Measurements from ENCODE around the gene CBX1.

DNA sequence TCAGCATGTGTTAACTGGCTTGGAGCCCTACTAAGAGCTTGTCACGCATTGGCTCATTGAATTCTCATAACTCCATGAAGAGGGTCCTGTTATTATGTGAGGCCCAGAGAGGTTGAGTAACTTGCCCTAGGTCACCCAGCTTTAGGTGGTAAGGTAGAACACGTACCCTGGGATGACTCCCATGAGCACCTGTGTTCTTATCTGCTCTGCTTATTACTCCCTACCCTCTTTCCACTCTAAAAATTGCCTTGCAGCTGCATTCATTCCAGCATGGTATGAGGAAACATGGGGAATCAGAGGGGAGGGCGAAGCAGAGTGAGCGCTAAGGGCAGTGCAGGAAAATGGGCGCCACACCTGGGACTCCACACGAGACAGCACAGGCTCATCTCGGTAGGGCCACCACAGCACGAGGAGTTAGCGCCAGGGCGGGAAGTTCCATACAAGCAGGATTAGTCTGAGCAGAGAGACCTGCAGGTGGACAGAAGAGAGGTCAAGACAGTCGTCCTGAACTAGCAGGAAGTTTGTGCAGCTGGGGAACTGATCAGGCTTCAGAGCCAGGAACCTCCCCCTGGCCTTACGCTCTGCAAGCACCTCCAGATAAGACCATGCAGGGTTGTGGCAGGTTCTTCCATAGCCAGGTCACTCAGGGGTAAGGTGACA, 73.8 kb downstream of the CBX1 start:
- TF ChIP-seq EP300 (IDR thresholded peaks at IDR 0.05): no peak
- TF ChIP-seq POLR2A (IDR thresholded peaks at IDR 0.05): no peak
- no peak for TF ChIP-seq POLR2AphosphoS5 (IDR thresholded peaks at IDR 0.05)
- TF ChIP-seq, protein P1, sequence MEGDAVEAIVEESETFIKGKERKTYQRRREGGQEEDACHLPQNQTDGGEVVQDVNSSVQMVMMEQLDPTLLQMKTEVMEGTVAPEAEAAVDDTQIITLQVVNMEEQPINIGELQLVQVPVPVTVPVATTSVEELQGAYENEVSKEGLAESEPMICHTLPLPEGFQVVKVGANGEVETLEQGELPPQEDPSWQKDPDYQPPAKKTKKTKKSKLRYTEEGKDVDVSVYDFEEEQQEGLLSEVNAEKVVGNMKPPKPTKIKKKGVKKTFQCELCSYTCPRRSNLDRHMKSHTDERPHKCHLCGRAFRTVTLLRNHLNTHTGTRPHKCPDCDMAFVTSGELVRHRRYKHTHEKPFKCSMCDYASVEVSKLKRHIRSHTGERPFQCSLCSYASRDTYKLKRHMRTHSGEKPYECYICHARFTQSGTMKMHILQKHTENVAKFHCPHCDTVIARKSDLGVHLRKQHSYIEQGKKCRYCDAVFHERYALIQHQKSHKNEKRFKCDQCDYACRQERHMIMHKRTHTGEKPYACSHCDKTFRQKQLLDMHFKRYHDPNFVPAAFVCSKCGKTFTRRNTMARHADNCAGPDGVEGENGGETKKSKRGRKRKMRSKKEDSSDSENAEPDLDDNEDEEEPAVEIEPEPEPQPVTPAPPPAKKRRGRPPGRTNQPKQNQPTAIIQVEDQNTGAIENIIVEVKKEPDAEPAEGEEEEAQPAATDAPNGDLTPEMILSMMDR (IDR thresholded peaks at IDR 0.05): no peak

Measured in upper lobe of left lung (tissue), 4 donors.